HepG2 (cell line): ENCODE results near the gene ABHD15. TPM values are rescaled to one million over a fixed set of nuclear protein-coding genes. Genes with fewer than 3 reads are reported as not detected.

ENCODE experiments used
- FOXK1 ChIP-seq: sonication (generic); formaldehyde crosslinking; IDR thresholded peaks from 2 replicates; pipeline ENCODE4 v1.4.0; 2020; ENCODE audit warnings: low read depth, missing genetic modification reagents, borderline replicate concordance
- GATAD2A ChIP-seq: IDR thresholded peaks from 2 replicates; pipeline ENCODE4 v1.6.1; 2016
- HNRNPL ChIP-seq: fragments of 200-400 bp; formaldehyde crosslinking; IDR thresholded peaks from 2 replicates; pipeline ENCODE4 v1.6.1; 2017; ENCODE audit warnings: mild to moderate bottlenecking, low read depth, low read length
- IRX3 ChIP-seq: sonication (generic); formaldehyde crosslinking; IDR thresholded peaks from 2 replicates; pipeline ENCODE4 v1.8.1; 2023; ENCODE audit warnings: mild to moderate bottlenecking, low read depth, missing genetic modification reagents, borderline replicate concordance
- KDM4B ChIP-seq: sonication (generic); formaldehyde crosslinking; IDR thresholded peaks from 2 replicates; pipeline ENCODE4 v1.4.0; 2020; ENCODE audit warnings: missing genetic modification reagents
- KDM6A ChIP-seq: IDR thresholded peaks from 2 replicates; pipeline ENCODE4 v1.6.1; 2016; ENCODE audit warnings: low read depth
- MTA3 ChIP-seq: sonication (generic); formaldehyde crosslinking; IDR thresholded peaks from 2 replicates; pipeline ENCODE4 v1.4.0; 2020; ENCODE audit warnings: missing genetic modification reagents
- NR2F2 ChIP-seq: IDR thresholded peaks from 2 replicates; pipeline ENCODE4 v1.6.1; 2012; ENCODE audit warnings: low read depth, inconsistent platforms, borderline replicate concordance
- NR2F6 ChIP-seq, 2 experiments: IDR thresholded peaks; 2 replicates each; pipeline ENCODE4 v1.6.1; 2016; ENCODE audit warnings: antibody characterized with exemption in 1 of 2, mild to moderate bottlenecking in 1 of 2
- PAXIP1 ChIP-seq: sonication (generic); formaldehyde crosslinking; conservative IDR thresholded peaks from 2 replicates; pipeline ENCODE4 v1.4.0; 2020; ENCODE audit warnings: mild to moderate bottlenecking, missing genetic modification reagents, moderate library complexity
- SOX13 ChIP-seq, 3 experiments: fragments of 450-650 bp in 1 of 3; sonication (generic) in 1 of 3; formaldehyde crosslinking in 1 of 3; IDR thresholded peaks in 2 of 3; conservative IDR thresholded peaks in 1 of 3; 2 replicates each; pipeline versions ENCODE4 v1.5.0 to v1.6.1; 2016 to 2020; ENCODE audit warnings: antibody characterized with exemption in 1 of 3, mild to moderate bottlenecking in 1 of 3, missing compliant biosample characterization in 1 of 3, missing genetic modification reagents in 1 of 3, moderate library complexity in 1 of 3
- THAP11 ChIP-seq: IDR thresholded peaks from 2 replicates; pipeline ENCODE4 v1.6.1; 2016; ENCODE audit warnings: missing biosample characterization, missing genetic modification reagents
- THAP7 ChIP-seq: sonication (generic); formaldehyde crosslinking; IDR thresholded peaks from 2 replicates; pipeline ENCODE4 v1.8.1; 2023; ENCODE audit warnings: mild to moderate bottlenecking, missing genetic modification reagents
- TOPORS ChIP-seq: sonication (generic); formaldehyde crosslinking; IDR thresholded peaks from 2 replicates; pipeline ENCODE4 v1.8.0; 2023; ENCODE audit warnings: mild to moderate bottlenecking, missing genetic modification reagents
- ZBTB26 ChIP-seq: IDR thresholded peaks from 2 replicates; pipeline ENCODE4 v1.6.1; 2016; ENCODE audit warnings: missing compliant biosample characterization, missing genetic modification reagents, borderline replicate concordance
- ZNF543 ChIP-seq: sonication (generic); formaldehyde crosslinking; IDR thresholded peaks from 2 replicates; pipeline ENCODE4 v1.4.0; 2020; ENCODE audit warnings: mild to moderate bottlenecking, missing genetic modification reagents
- polyA plus RNA-seq, 8 experiments: library from polyadenylated mRNA; depleted of rRNA in 3 of 8; stranded (reverse) in 7 of 8; unstranded in 1 of 8; fragments of >200 nt; fragmentation: Illumina TruSeq in 4 of 8; extraction: Trizol in 4 of 8; gene quantifications; 2 replicates each; pipeline versions ENCODE4 v1.2.1 to v1.2.3, GENCODE V29; 2011 to 2016; ENCODE audit warnings: low read depth in 4 of 8, missing spikeins in 1 of 8, mixed read lengths in 1 of 8; ENCODE audit not compliant: insufficient read depth in 1 of 8
- total RNA-seq, 5 experiments: library from RNA; depleted of rRNA; stranded (reverse); fragments of >200 nt; fragmentation: Illumina TruSeq; extraction: Trizol; gene quantifications; 2 replicates each; pipeline ENCODE4 v1.2.3, GENCODE V29; 2016; ENCODE audit warnings: low read depth in 1 of 5
- TF ChIP-seq, protein P1 (sequence below): sonication (generic); formaldehyde crosslinking; IDR thresholded peaks from 2 replicates; pipeline ENCODE4 v1.4.0; 2020; ENCODE audit warnings: mild to moderate bottlenecking, missing genetic modification reagents
- TF ChIP-seq, protein P2 (sequence below): sonication (generic); formaldehyde crosslinking; IDR thresholded peaks from 2 replicates; pipeline ENCODE4 v1.4.0; 2020; ENCODE audit warnings: mild to moderate bottlenecking, missing genetic modification reagents
- TF ChIP-seq, protein P3 (sequence below): sonication (generic); formaldehyde crosslinking; IDR thresholded peaks from 2 replicates; pipeline ENCODE4 v1.5.0; 2020; ENCODE audit warnings: mild to moderate bottlenecking, missing genetic modification reagents

Gene ABHD15
- total and polyA plus RNA-seq, 2 of the 13 experiments (the other 11 are each of a cell fraction or from before 2014, with no cell fraction given), result 2.4 to 7.7 TPM

- peak; percentile 82; the same call in 1 of the 2 replicates for TF ChIP-seq THAP7
- no peak for TF ChIP-seq SOX13 (IDR thresholded peaks at IDR 0.05)
- TF ChIP-seq SOX13 (CRISPR knock-in tag; conservative IDR thresholded peaks at IDR 0.05 in 1 of 2, IDR thresholded peaks at IDR 0.05 in 1 of 2), result peak in 1 of 2 experiments; percentile 20; a peak in 1 of 4 replicates
- TF ChIP-seq PAXIP1 (CRISPR knock-in tag), result 0 out of 2 replicates have a peak, but pooled peaks have one; percentile 21
- TF ChIP-seq FOXK1 (CRISPR knock-in tag), result no peak; the same call in 1 of the 2 replicates
- TF ChIP-seq TOPORS, result 0 out of 2 replicates have a peak, but pooled peaks have one; percentile 31
- TF ChIP-seq KDM4B, result peak; percentile 52; the same call in 1 of the 2 replicates
- peak; percentile 21; the same call in 1 of the 2 replicates for TF ChIP-seq ZBTB26 (CRISPR knock-in tag)
- TF ChIP-seq NR2F6 (IDR thresholded peaks at IDR 0.05), result no peak
- TF ChIP-seq NR2F6 (CRISPR knock-in tag; IDR thresholded peaks at IDR 0.05), result no peak
- no peak for TF ChIP-seq MTA3
- TF ChIP-seq THAP11 (CRISPR knock-in tag), result 0 out of 2 replicates have a peak, but pooled peaks have one; percentile 34
- 0 out of 2 replicates have a peak, but pooled peaks have one; percentile 11 for TF ChIP-seq HNRNPL
- peak; percentile 39; the same call in 1 of the 2 replicates for TF ChIP-seq ZNF543 (CRISPR knock-in tag)
- TF ChIP-seq IRX3 (CRISPR knock-in tag), result no peak
- TF ChIP-seq, protein P1, sequence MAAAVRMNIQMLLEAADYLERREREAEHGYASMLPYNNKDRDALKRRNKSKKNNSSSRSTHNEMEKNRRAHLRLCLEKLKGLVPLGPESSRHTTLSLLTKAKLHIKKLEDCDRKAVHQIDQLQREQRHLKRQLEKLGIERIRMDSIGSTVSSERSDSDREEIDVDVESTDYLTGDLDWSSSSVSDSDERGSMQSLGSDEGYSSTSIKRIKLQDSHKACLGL (CRISPR knock-in tag), result peak; percentile 78; the same call in 1 of the 2 replicates
- TF ChIP-seq KDM6A, result no peak
- TF ChIP-seq, protein P2, sequence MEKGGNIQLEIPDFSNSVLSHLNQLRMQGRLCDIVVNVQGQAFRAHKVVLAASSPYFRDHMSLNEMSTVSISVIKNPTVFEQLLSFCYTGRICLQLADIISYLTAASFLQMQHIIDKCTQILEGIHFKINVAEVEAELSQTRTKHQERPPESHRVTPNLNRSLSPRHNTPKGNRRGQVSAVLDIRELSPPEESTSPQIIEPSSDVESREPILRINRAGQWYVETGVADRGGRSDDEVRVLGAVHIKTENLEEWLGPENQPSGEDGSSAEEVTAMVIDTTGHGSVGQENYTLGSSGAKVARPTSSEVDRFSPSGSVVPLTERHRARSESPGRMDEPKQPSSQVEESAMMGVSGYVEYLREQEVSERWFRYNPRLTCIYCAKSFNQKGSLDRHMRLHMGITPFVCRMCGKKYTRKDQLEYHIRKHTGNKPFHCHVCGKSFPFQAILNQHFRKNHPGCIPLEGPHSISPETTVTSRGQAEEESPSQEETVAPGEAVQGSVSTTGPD (CRISPR knock-in tag), result no peak
- TF ChIP-seq, protein P3, sequence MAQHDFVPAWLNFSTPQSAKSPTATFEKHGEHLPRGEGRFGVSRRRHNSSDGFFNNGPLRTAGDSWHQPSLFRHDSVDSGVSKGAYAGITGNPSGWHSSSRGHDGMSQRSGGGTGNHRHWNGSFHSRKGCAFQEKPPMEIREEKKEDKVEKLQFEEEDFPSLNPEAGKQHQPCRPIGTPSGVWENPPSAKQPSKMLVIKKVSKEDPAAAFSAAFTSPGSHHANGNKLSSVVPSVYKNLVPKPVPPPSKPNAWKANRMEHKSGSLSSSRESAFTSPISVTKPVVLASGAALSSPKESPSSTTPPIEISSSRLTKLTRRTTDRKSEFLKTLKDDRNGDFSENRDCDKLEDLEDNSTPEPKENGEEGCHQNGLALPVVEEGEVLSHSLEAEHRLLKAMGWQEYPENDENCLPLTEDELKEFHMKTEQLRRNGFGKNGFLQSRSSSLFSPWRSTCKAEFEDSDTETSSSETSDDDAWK (CRISPR knock-in tag), result no peak
- TF ChIP-seq GATAD2A (CRISPR knock-in tag), result 0 out of 2 replicates have a peak, but pooled peaks have one; percentile 3
- TF ChIP-seq NR2F2, result no peak
Observed at GRCh38 chr17:29565643-29566472, 979 bp downstream of the ABHD15 start (continued).
